H1 (cell line): ENCODE results near the gene ASB7. TPM values are rescaled to one million over a fixed set of nuclear protein-coding genes. Genes with fewer than 3 reads are reported as not detected.

Source experiments
- CTCF ChIA-PET: fragments of 300-600 bp; sonication (Branson Sonifier 250); formaldehyde crosslinking; loops from one replicate; lab custom pipeline; 2021; ENCODE audit not compliant: partially characterized antibody; lab: Charles Lee
- POLR2A ChIA-PET: fragments of 300-600 bp; sonication (Branson Sonifier 250); formaldehyde crosslinking; loops from one replicate; lab custom pipeline; 2021; ENCODE audit warnings: inconsistent platforms; ENCODE audit not compliant: partially characterized antibody; lab: Charles Lee
- DNase-seq, 2 experiments: peaks; one replicate each; pipeline versions ENCODE4 v3.0.0 to v3.0.0-alpha.2; 2010 to 2022; ENCODE audit warnings: low spot score in 2 of 2, low read depth in 1 of 2, mixed read lengths in 1 of 2
- FAIRE-seq: peaks from 2 replicates; lab custom pipeline; 2011; peaks lifted over from hg19 to GRCh38; lab: Jason Lieb, UNC
- H2AFZ ChIP-seq: 2 replicates; pipeline ENCODE4 v1.8.1; 2012; ENCODE audit warnings: low read length, inconsistent platforms
- H2AK5ac ChIP-seq: 2 replicates; pipeline ENCODE4 v1.6.1; 2013; ENCODE audit warnings: low read depth, low read length
- H2BK120ac ChIP-seq: replicated peaks from 2 replicates; pipeline ENCODE3; 2013; ENCODE audit warnings: low read depth, low read length, inconsistent platforms
- H2BK12ac ChIP-seq: 2 replicates; pipeline ENCODE4 v1.6.1; 2013; ENCODE audit warnings: low read depth, low read length
- H2BK15ac ChIP-seq: 2 replicates; pipeline ENCODE4 v1.6.1; 2013; ENCODE audit warnings: low read length
- H2BK20ac ChIP-seq: 2 replicates; pipeline ENCODE4 v1.6.1; 2013; ENCODE audit warnings: low read length
- H2BK5ac ChIP-seq: 2 replicates; pipeline ENCODE4 v1.6.1; 2013; ENCODE audit warnings: low read depth, low read length
- H3K14ac ChIP-seq: 2 replicates; pipeline ENCODE4 v1.6.1; 2013; ENCODE audit warnings: inconsistent platforms; ENCODE audit not compliant: insufficient read length
- H3K18ac ChIP-seq: 2 replicates; pipeline ENCODE4 v1.6.1; 2013; ENCODE audit warnings: low read length; ENCODE audit errors: extremely low read depth
- H3K23ac ChIP-seq: 2 replicates; pipeline ENCODE4 v1.6.1; 2013; ENCODE audit warnings: inconsistent platforms; ENCODE audit not compliant: insufficient read length
- H3K23me2 ChIP-seq: 2 replicates; pipeline ENCODE4 v1.6.1; 2013; ENCODE audit warnings: low read depth, low read length
- H3K27ac ChIP-seq: 2 replicates; pipeline ENCODE4 v1.6.1; 2011; ENCODE audit warnings: low read depth, low read length, inconsistent platforms
- H3K27me3 ChIP-seq, 4 experiments: replicated peaks in 1 of 4; 1 replicate in 1 of 4; 2 replicates in 3 of 4; pipeline versions ENCODE4 v1.6.1 to v1.8.1; 2011 to 2013; ENCODE audit warnings: low read length in 3 of 4, mild to moderate bottlenecking in 3 of 4, inconsistent platforms in 2 of 4, mixed read lengths in 2 of 4, moderate library complexity in 1 of 4; ENCODE audit not compliant: control insufficient read depth in 3 of 4, insufficient read depth in 3 of 4; ENCODE audit errors: extremely low read depth in 1 of 4
- H3K36me3 ChIP-seq, 4 experiments: 2 replicates each; pipeline versions ENCODE4 v1.6.1 to v1.8.1; 2011 to 2013; ENCODE audit warnings: mild to moderate bottlenecking in 4 of 4, low read length in 3 of 4, moderate library complexity in 2 of 4, control low read depth in 1 of 4, inconsistent platforms in 1 of 4; ENCODE audit not compliant: insufficient read depth in 4 of 4, control insufficient read depth in 2 of 4
- H3K4ac ChIP-seq: replicated peaks from 2 replicates; pipeline ENCODE3; 2013; ENCODE audit warnings: low read length, low read depth, mixed read lengths, inconsistent platforms; ENCODE audit not compliant: insufficient read length
- H3K4me1 ChIP-seq, 4 experiments: replicated peaks in 1 of 4; 1 replicate in 1 of 4; 2 replicates in 3 of 4; pipeline versions ENCODE4 v1.6.1 to v1.8.1; 2011 to 2013; ENCODE audit warnings: low read length in 3 of 4, inconsistent platforms in 2 of 4, mixed read lengths in 1 of 4; ENCODE audit not compliant: insufficient read depth in 4 of 4, control insufficient read depth in 3 of 4
- H3K4me2 ChIP-seq, 2 experiments: 2 replicates each; pipeline versions ENCODE4 v1.6.1 to v1.8.1; 2011 to 2013; ENCODE audit warnings: low read depth in 2 of 2, low read length in 2 of 2, control low read depth in 1 of 2, inconsistent platforms in 1 of 2, mild to moderate bottlenecking in 1 of 2; ENCODE audit not compliant: insufficient read depth in 1 of 2
- H3K4me3 ChIP-seq, 4 experiments: fragments of 200-600, 300-600 bp in 1 of 4; sonication (generic), shearing (Covaris generic), sonication (Bioruptor Twin) in 1 of 4; 2 replicates each; pipeline versions ENCODE4 v1.5.1 to v1.8.1; 2011 to 2016; ENCODE audit warnings: low read length in 4 of 4, low read depth in 3 of 4, control low read depth in 2 of 4, inconsistent platforms in 2 of 4, mild to moderate bottlenecking in 2 of 4, mixed read lengths in 1 of 4, moderate library complexity in 1 of 4; ENCODE audit not compliant: insufficient read depth in 2 of 4; ENCODE audit errors: extremely low read depth in 1 of 4
- H3K56ac ChIP-seq: replicated peaks from 2 replicates; pipeline ENCODE3; 2013; ENCODE audit warnings: low read depth, mild to moderate bottlenecking, mixed read lengths, low read length, inconsistent platforms; ENCODE audit not compliant: insufficient read length
- H3K79me1 ChIP-seq: 2 replicates; pipeline ENCODE4 v1.6.1; 2013; ENCODE audit warnings: low read depth, low read length, control low read depth
- H3K79me2 ChIP-seq, 2 experiments: 2 replicates each; pipeline versions ENCODE4 v1.6.1 to v1.8.1; 2012 to 2013; ENCODE audit warnings: low read length in 2 of 2, mild to moderate bottlenecking in 2 of 2, inconsistent platforms in 1 of 2; ENCODE audit not compliant: insufficient read depth in 2 of 2, control insufficient read depth in 1 of 2
- H3K9ac ChIP-seq, 4 experiments: replicated peaks in 1 of 4; 1 replicate in 1 of 4; 2 replicates in 3 of 4; pipeline versions ENCODE4 v1.6.1 to v1.8.1; 2011 to 2013; ENCODE audit warnings: low read depth in 3 of 4, low read length in 3 of 4, control low read depth in 2 of 4, mild to moderate bottlenecking in 2 of 4, moderate library complexity in 2 of 4, inconsistent platforms in 1 of 4; ENCODE audit errors: extremely low read depth in 1 of 4
- H3K9me3 ChIP-seq, 2 experiments: 2 replicates each; pipeline versions ENCODE4 v1.6.1 to v1.8.1; 2012 to 2013; ENCODE audit warnings: mild to moderate bottlenecking in 2 of 2, moderate library complexity in 2 of 2, control low read depth in 1 of 2, inconsistent platforms in 1 of 2, low read depth in 1 of 2, low read length in 1 of 2, mixed read lengths in 1 of 2; ENCODE audit not compliant: insufficient read depth in 2 of 2
- H4K20me1 ChIP-seq, 2 experiments: replicated peaks in 1 of 2; 2 replicates each; pipeline versions ENCODE3 to v1.8.1; 2011 to 2013; ENCODE audit warnings: inconsistent platforms in 2 of 2, low read length in 2 of 2, mild to moderate bottlenecking in 1 of 2; ENCODE audit not compliant: insufficient read depth in 2 of 2, control insufficient read depth in 1 of 2
- H4K5ac ChIP-seq: 2 replicates; pipeline ENCODE4 v1.6.1; 2013; ENCODE audit warnings: low read length, low read depth, mixed read lengths, inconsistent platforms; ENCODE audit not compliant: insufficient read length
- H4K8ac ChIP-seq: 2 replicates; pipeline ENCODE4 v1.8.0; 2013; ENCODE audit warnings: mild to moderate bottlenecking, moderate library complexity, low read length, inconsistent platforms; ENCODE audit not compliant: insufficient read depth; ENCODE audit errors: extremely low read depth
- H4K91ac ChIP-seq: replicated peaks from 2 replicates; pipeline ENCODE3; 2013; ENCODE audit warnings: low read length, mixed read lengths, inconsistent platforms; ENCODE audit not compliant: insufficient read length
- FOSL1 ChIP-seq: IDR thresholded peaks from 2 replicates; pipeline ENCODE4 v1.6.1; 2011; ENCODE audit warnings: mild to moderate bottlenecking, low read depth, low read length, moderate library complexity; ENCODE audit not compliant: insufficient read depth
- SUZ12 ChIP-seq: fragments of 200-600 bp; sonication (generic); IDR thresholded peaks from 2 replicates; pipeline ENCODE4 v1.6.1; 2012; ENCODE audit warnings: mild to moderate bottlenecking, inconsistent platforms, low read length, moderate library complexity, mixed read lengths
- TCF12 ChIP-seq: IDR thresholded peaks from 2 replicates; pipeline ENCODE4 v1.6.1; 2011; ENCODE audit warnings: low read depth, mild to moderate bottlenecking, low read length
- WGBS, 2 experiments: shearing (Covaris generic) in 1 of 2; methylation state at CpG; one replicate each; pipeline versions ENCODE4 v1.1.6 to v1.1.7; 2013 to 2015; ENCODE audit warnings: low lambda C conversion rate in 2 of 2, mixed read lengths in 2 of 2, inconsistent platforms in 1 of 2, low coverage in 1 of 2, missing lambda C conversion rate in 1 of 2; ENCODE audit not compliant: insufficient replicate concordance in 2 of 2, insufficient coverage in 1 of 2, insufficient read length in 1 of 2; ENCODE audit errors: extremely low coverage in 1 of 2, missing lambda C conversion rate in 1 of 2; 5-methylcytosine and 5-hydroxymethylcytosine counted together
- polyA plus RNA-seq, 7 experiments: library from polyadenylated mRNA; depleted of rRNA in 3 of 7; stranded (reverse) in 5 of 7; unstranded in 2 of 7; fragments of >200 nt in 5 of 7; fragments of 200-250 nt in 2 of 7; gene quantifications; 1 replicate in 5 of 7; 2 replicates in 1 of 7; 4 replicates in 1 of 7; pipeline versions ENCODE4 v1.2.1 to v1.2.3, GENCODE V29; 2011 to 2013; ENCODE audit warnings: missing spikeins in 2 of 7, mixed read lengths in 2 of 7
- total RNA-seq: library from RNA; stranded (reverse); fragmentation: NEBNext Ultra II Directional; extraction: Animal tissue kit (Norgen Biotek cat#: 25700); gene quantifications from 2 replicates; pipeline ENCODE4 v1.2.1, GENCODE V29; 2021

Gene ASB7
- total and polyA plus RNA-seq, 2 of the 8 experiments (the other 6 are each of a cell fraction or from before 2014, with no cell fraction given) = 5.2 to 12.8 TPM

GRCh38 chr15:100665570-100665969 is 63.2 kb downstream of the ASB7 start:
- Histone ChIP-seq H3K4me2 (no peak overlapping the region), H3K27ac (no peak overlapping the region), H4K5ac (no peak overlapping the region), H3K4me3 (no peak overlapping the region), H2AFZ (no peak overlapping the region), H2BK20ac (no peak overlapping the region), H3K23ac (no peak overlapping the region), H4K20me1 (no peaks in the 10 kb centered on the region), H3K14ac (no peak overlapping the region), H3K23me2 (no peaks in the 10 kb centered on the region), H3K4ac (no peak overlapping the region), H2BK12ac (no peak overlapping the region), H3K79me2 (no peaks in the 10 kb centered on the region), H3K18ac (no peak overlapping the region), H3K79me1 (no peaks in the 10 kb centered on the region; the same call in 1 of the 2 replicates), H3K56ac (no peak overlapping the region), H2BK15ac (no peak overlapping the region), H4K8ac (no peak overlapping the region), H3K9ac (no peak overlapping the region), H3K4me1 (peaks cover 0 to 5% (median 3%) of the 10 kb centered on the region in 4 experiments; a peak in 2 of 7 replicates), H3K9me3 (no peaks in the 10 kb centered on the region), H3K27me3 (no peaks in the 10 kb centered on the region), H4K91ac (no peak overlapping the region), H3K36me3 (no peaks in the 10 kb centered on the region), H2BK120ac (no peak overlapping the region), H2AK5ac (no peak overlapping the region), H2BK5ac (no peak overlapping the region)
- CTCF ChIA-PET = interaction anchor here (1.3 to 1.5 kb wide), 2 partner anchors 119 to 207 kb away, joined by 3 to 7 read pairs; no protein-coding TSS in a partner anchor
- DNase-seq (no peak), FAIRE-seq (no peak)
- POLR2A ChIA-PET = no interaction called here
- 84% methylated on average over 7 of the region's 7 CpGs; no CpG with 5 or more reads in 1 of the 2 experiments for WGBS, 2 experiments
- TF ChIP-seq SUZ12 = no peak
- TF ChIP-seq FOSL1 = no peak
- no peak for TF ChIP-seq TCF12
